ENCODE results near the gene SCNM1. TPM values are rescaled to one million over a fixed set of nuclear protein-coding genes. Genes with fewer than 3 reads are reported as not detected.
A peak's percentile ranks its signal among the peaks of the same experiment; 100 is the strongest.

SCNM1 gene
- 38.0 and 48.4 TPM in 2 replicates for total RNA-seq (ENCODE audit: low replicate concordance)

- peak within 1 kb of the TSS; percentile 98 for H3K4me3 ChIP-seq (ENCODE audit: low read depth, low read length)
- DNase-seq (ENCODE audit: low read depth), result peak; percentile 99
These were observed at the start of gene SCNM1, which contains the start of gene LYSMD1 for GRCh38 chr1:151165738-151166504. TSS of gene SCNM1 (plus strand) at chr1:151166144. CDS start at chr1:151166153, 9 bp downstream. TSS of gene LYSMD1 (minus strand) at chr1:151165902. CDS start at chr1:151165258, 644 bp downstream.

GRCh38 chr1:151124763-151125403 lies 41.1 kb upstream of the SCNM1 start:
- no peak for TF ChIP-seq CTCF (IDR thresholded peaks at IDR 0.05; ENCODE audit: insufficient read depth, low read length)
- H3K4me3 ChIP-seq (ENCODE audit: low read depth, low read length), result no peak overlapping the region
- no peak for DNase-seq (ENCODE audit: low read depth)

More at GRCh38 chr1:151165738-151166504, at the start of gene SCNM1, which contains the start of gene LYSMD1:
- TF ChIP-seq CTCF (IDR thresholded peaks at IDR 0.05; ENCODE audit: insufficient read depth, low read length), result no peak

- DNase-seq (ENCODE audit: low read depth), result no peak
- TF ChIP-seq CTCF (IDR thresholded peaks at IDR 0.05; ENCODE audit: insufficient read depth, low read length), result no peak
- H3K4me3 ChIP-seq (ENCODE audit: low read depth, low read length), result no peak overlapping the region
These were observed 37.1 kb upstream of the SCNM1 start for GRCh38 chr1:151128800-151129199.

GRCh38 chr1:151130987-151131586 lies 34.9 kb upstream of the SCNM1 start:
- no peak for TF ChIP-seq CTCF (IDR thresholded peaks at IDR 0.05; ENCODE audit: insufficient read depth, low read length)
- peak; percentile 32 for DNase-seq (ENCODE audit: low read depth)
- no peak overlapping the region for H3K4me3 ChIP-seq (ENCODE audit: low read depth, low read length)

GRCh38 chr1:151131701-151132334 lies 34.1 kb upstream of the SCNM1 start:
- H3K4me3 ChIP-seq (ENCODE audit: low read depth, low read length), result no peak overlapping the region
- no peak for DNase-seq (ENCODE audit: low read depth)
- no peak for TF ChIP-seq CTCF (IDR thresholded peaks at IDR 0.05; ENCODE audit: insufficient read depth, low read length)

GRCh38 chr1:151132335-151133017 lies 33.5 kb upstream of the SCNM1 start:
- DNase-seq (ENCODE audit: low read depth), result no peak
- H3K4me3 ChIP-seq (ENCODE audit: low read depth, low read length), result no peak overlapping the region
- no peak for TF ChIP-seq CTCF (IDR thresholded peaks at IDR 0.05; ENCODE audit: insufficient read depth, low read length)

Measured in fibroblast of the aortic adventitia (primary cell).